Fibroblast of peridontal ligament (primary cell): ENCODE measurements around the gene TRDN.

Source experiments
- DNase-seq: peaks from one replicate; pipeline ENCODE4 v3.0.0-alpha.2; 2010; ENCODE audit errors: extremely low read depth

TRDN gene

GRCh38 chr6:123636782-123637181 lies at the start of gene TRDN:
Gene TRDN, minus strand, starts transcription at chr6:123636950. Its CDS starts 175 bp downstream, at chr6:123636775.
- DNase-seq = no peak

- DNase-seq = no peak
Measured at GRCh38 chr6:123681957-123682462, 45.3 kb upstream of the TRDN start.

GRCh38 chr6:123677897-123678296 lies 41.1 kb upstream of the TRDN start:
- no peak for DNase-seq

- no peak for DNase-seq
Measured at GRCh38 chr6:123676793-123677192, 40.0 kb upstream of the TRDN start.

GRCh38 chr6:123668965-123669591 lies 32.3 kb upstream of the TRDN start:
- no peak for DNase-seq

- DNase-seq = no peak
Measured at GRCh38 chr6:123668063-123668462, 31.3 kb upstream of the TRDN start.

GRCh38 chr6:123663436-123663835 lies 26.7 kb upstream of the TRDN start:
- no peak for DNase-seq

- DNase-seq = no peak
Measured at GRCh38 chr6:123662757-123663156, 26.0 kb upstream of the TRDN start.

GRCh38 chr6:123661105-123661891 lies 24.5 kb upstream of the TRDN start:
- DNase-seq = no peak

- DNase-seq = no peak
Measured at GRCh38 chr6:123659960-123660748, 23.4 kb upstream of the TRDN start.

GRCh38 chr6:123658848-123659247 lies 22.1 kb upstream of the TRDN start:
- no peak for DNase-seq

GRCh38 chr6:123655521-123656306 lies 19.0 kb upstream of the TRDN start:
- peak; percentile 73 for DNase-seq

- DNase-seq = peak; percentile 3
Measured at GRCh38 chr6:123648723-123649122, 12.0 kb upstream of the TRDN start.

- DNase-seq = no peak
Measured at GRCh38 chr6:123648020-123648580, 11.3 kb upstream of the TRDN start.

- no peak for DNase-seq
Measured at GRCh38 chr6:123641497-123641896, 4.7 kb upstream of the TRDN start.

- peak; percentile 52 for DNase-seq
Measured at GRCh38 chr6:123640567-123641187, 3.9 kb upstream of the TRDN start.

GRCh38 chr6:123638865-123639264 lies 2.1 kb upstream of the TRDN start:
- no peak for DNase-seq

GRCh38 chr6:123636282-123636681 lies 468 bp downstream of the TRDN start:
- no peak for DNase-seq

GRCh38 chr6:123635567-123635966 lies 1.2 kb downstream of the TRDN start:
- no peak for DNase-seq

- DNase-seq = no peak
Measured at GRCh38 chr6:123635144-123635543, 1.6 kb downstream of the TRDN start.

GRCh38 chr6:123632641-123633040 lies 4.1 kb downstream of the TRDN start:
- DNase-seq = no peak
